NOMO-1 (cell line): Measurements from ENCODE around the gene RGPD5.
"Not testable (repeated sequence)": the region's sequence is repeated elsewhere in the genome, so short reads cannot be mapped to it uniquely, and the experiment has no call there.

Experiments
- DNase-seq, 2 experiments: peaks; one replicate each; lab custom pipeline; 2025; ENCODE audit not compliant: unreplicated experiment in 2 of 2; lab: John Stamatoyannopoulos, UW

The RGPD5 gene

GRCh38 chr2:109794074-109794737 lies at the start of gene RGPD5:
Gene RGPD5 (plus strand): TSS chr2:109794305. CDS start chr2:109794466, 161 bp downstream.
- DNase-seq = not testable (repeated sequence)

GRCh38 chr2:109751572-109751971 lies 42.5 kb upstream of the RGPD5 start:
- not testable (repeated sequence) for DNase-seq

- DNase-seq = not testable (repeated sequence)
Observed at GRCh38 chr2:109757163-109757824, 36.8 kb upstream of the RGPD5 start.

GRCh38 chr2:109760265-109761042 lies 33.7 kb upstream of the RGPD5 start:
- DNase-seq = not testable (repeated sequence)

- DNase-seq = not testable (repeated sequence)
Observed at GRCh38 chr2:109761043-109761454, 33.1 kb upstream of the RGPD5 start.

- not testable (repeated sequence) for DNase-seq
Observed at GRCh38 chr2:109761976-109762375, 32.1 kb upstream of the RGPD5 start.

GRCh38 chr2:109766074-109766473 lies 28.0 kb upstream of the RGPD5 start:
- DNase-seq = not testable (repeated sequence)

GRCh38 chr2:109766886-109767578 lies 27.1 kb upstream of the RGPD5 start:
- DNase-seq = not testable (repeated sequence)

- not testable (repeated sequence) for DNase-seq
Observed at GRCh38 chr2:109768934-109769333, 25.2 kb upstream of the RGPD5 start.

GRCh38 chr2:109779118-109779517 lies 15.0 kb upstream of the RGPD5 start:
- not testable (repeated sequence) for DNase-seq

- not testable (repeated sequence) for DNase-seq
Observed at GRCh38 chr2:109781147-109781816, 12.8 kb upstream of the RGPD5 start.

- not testable (repeated sequence) for DNase-seq
Observed at GRCh38 chr2:109782446-109782993, 11.6 kb upstream of the RGPD5 start.

GRCh38 chr2:109791530-109792279 lies 2.4 kb upstream of the RGPD5 start:
- DNase-seq = not testable (repeated sequence)

- not testable (repeated sequence) for DNase-seq
Observed at GRCh38 chr2:109792659-109793058, 1.4 kb upstream of the RGPD5 start.

- not testable (repeated sequence) for DNase-seq
Observed at GRCh38 chr2:109871129-109871751, 77.1 kb downstream of the RGPD5 start.

- not testable (repeated sequence) for DNase-seq
Observed at GRCh38 chr2:109876625-109877024, 82.5 kb downstream of the RGPD5 start.

- not testable (repeated sequence) for DNase-seq
Observed at GRCh38 chr2:109882112-109882511, 88.0 kb downstream of the RGPD5 start.

- not testable (repeated sequence) for DNase-seq
Observed at GRCh38 chr2:109888414-109888813, 94.3 kb downstream of the RGPD5 start.

- DNase-seq = not testable (repeated sequence)
Observed at GRCh38 chr2:109889909-109890308, 95.8 kb downstream of the RGPD5 start.
